ENCODE data around the gene MED13L.

The MED13L gene

DNA sequence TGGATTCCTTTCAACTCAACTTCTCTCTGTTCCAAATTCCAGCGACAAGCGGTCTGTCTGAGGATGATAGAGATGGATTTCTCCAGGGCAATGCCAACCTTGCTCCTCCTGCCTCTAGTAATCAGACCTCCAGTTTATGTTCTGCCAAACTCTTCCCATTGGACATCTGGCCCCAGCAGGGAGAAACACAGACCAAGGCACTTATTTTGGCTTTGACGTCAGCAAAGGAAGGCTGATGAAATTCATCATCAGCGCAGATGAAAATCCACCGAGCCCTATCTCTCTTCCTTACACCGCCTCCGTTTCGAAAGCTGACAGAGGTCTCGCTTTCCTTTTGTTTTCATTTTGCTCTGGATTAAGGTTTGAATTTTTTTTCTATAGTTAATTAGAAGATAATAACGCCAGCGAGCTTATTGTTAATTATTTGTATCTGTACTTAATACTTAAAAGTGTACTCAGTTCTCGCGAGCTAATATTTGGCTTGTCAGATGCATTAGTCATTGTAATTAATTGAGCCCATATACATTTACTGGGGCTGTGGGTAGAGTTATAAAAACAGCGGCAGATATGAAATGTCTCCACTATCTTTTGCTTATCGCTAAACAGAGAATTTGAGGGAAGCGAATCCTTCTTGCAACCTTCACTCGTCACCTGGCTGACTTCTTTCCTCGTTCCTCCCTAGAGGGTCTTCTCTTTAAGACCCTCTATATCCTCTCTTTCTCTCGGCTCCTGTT lies 35.9 kb upstream of the MED13L start:
- TF ChIP-seq, protein P1, sequence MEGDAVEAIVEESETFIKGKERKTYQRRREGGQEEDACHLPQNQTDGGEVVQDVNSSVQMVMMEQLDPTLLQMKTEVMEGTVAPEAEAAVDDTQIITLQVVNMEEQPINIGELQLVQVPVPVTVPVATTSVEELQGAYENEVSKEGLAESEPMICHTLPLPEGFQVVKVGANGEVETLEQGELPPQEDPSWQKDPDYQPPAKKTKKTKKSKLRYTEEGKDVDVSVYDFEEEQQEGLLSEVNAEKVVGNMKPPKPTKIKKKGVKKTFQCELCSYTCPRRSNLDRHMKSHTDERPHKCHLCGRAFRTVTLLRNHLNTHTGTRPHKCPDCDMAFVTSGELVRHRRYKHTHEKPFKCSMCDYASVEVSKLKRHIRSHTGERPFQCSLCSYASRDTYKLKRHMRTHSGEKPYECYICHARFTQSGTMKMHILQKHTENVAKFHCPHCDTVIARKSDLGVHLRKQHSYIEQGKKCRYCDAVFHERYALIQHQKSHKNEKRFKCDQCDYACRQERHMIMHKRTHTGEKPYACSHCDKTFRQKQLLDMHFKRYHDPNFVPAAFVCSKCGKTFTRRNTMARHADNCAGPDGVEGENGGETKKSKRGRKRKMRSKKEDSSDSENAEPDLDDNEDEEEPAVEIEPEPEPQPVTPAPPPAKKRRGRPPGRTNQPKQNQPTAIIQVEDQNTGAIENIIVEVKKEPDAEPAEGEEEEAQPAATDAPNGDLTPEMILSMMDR (IDR thresholded peaks at IDR 0.05; ENCODE audit: poor library complexity, severe bottlenecking), result no peak
- no peak for ATAC-seq (ENCODE audit: low read depth)
- Histone ChIP-seq H3K36me3 (ENCODE audit: low read depth) (no peaks in the 10 kb centered on the region), H3K4me1 (ENCODE audit: insufficient read depth, poor library complexity, severe bottlenecking) (peaks cover 3% of the 10 kb centered on the region), H3K9me3 (ENCODE audit: severe bottlenecking) (no peaks in the 10 kb centered on the region), H3K27ac (ENCODE audit: poor library complexity, severe bottlenecking) (no peak overlapping the region), H3K27me3 (ENCODE audit: insufficient read depth, poor library complexity, severe bottlenecking) (no peaks in the 10 kb centered on the region), H3K4me3 (ENCODE audit: severe bottlenecking) (no peak overlapping the region)
- DNase-seq (ENCODE audit: low spot score), result no peak

DNA sequence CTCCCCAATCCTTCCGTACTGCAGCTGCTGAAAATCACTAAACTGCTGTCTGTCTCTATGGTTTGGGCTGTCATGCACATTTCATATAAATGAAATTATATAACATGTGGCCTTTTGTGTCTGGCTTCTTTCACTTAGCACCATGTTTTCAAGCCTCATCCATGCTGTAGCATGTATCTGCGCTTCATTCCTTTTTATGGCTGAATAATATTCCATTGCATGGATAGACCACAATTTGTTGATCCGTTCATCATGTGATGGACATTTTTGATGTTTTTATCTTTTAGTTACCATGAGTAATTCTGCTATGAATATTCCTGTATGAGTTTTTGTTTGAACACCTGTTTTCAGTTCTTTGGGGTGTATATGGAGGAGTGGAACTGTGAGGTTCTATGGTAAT lies 32.6 kb upstream of the MED13L start:
- Histone ChIP-seq H3K9me3 (ENCODE audit: severe bottlenecking) (no peaks in the 10 kb centered on the region), H3K27ac (ENCODE audit: poor library complexity, severe bottlenecking) (no peak overlapping the region), H3K27me3 (ENCODE audit: insufficient read depth, poor library complexity, severe bottlenecking) (no peaks in the 10 kb centered on the region), H3K4me3 (ENCODE audit: severe bottlenecking) (no peak overlapping the region), H3K4me1 (ENCODE audit: insufficient read depth, poor library complexity, severe bottlenecking) (no peaks in the 10 kb centered on the region), H3K36me3 (ENCODE audit: low read depth) (no peaks in the 10 kb centered on the region)
- TF ChIP-seq, protein P1 (IDR thresholded peaks at IDR 0.05; ENCODE audit: poor library complexity, severe bottlenecking), result no peak
- DNase-seq (ENCODE audit: low spot score) (no peak), ATAC-seq (ENCODE audit: low read depth) (no peak)

DNA sequence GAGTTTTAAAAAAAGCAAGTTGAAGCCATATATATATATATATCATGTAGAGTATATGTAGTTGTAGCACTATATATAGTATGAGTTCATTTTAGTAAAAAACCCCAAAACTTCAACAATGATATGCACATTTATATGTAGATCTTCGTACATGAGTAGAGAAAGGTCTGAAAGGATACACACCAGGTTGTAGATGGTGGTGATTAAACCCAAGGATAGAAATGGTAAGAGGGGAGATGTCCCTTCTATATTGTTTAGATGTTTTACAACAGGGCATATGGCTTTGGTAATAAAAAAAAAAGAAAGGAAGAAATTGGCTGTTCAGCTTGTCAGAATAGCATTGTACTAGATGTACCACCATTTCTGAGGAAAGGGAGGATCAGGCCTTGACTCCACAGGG lies 31.9 kb upstream of the MED13L start:
- no peaks in the 10 kb centered on the region for H3K4me1 ChIP-seq (ENCODE audit: insufficient read depth, poor library complexity, severe bottlenecking)
- no peaks in the 10 kb centered on the region for H3K27me3 ChIP-seq (ENCODE audit: insufficient read depth, poor library complexity, severe bottlenecking)
- no peak overlapping the region for H3K4me3 ChIP-seq (ENCODE audit: severe bottlenecking)
- TF ChIP-seq, protein P1 (IDR thresholded peaks at IDR 0.05; ENCODE audit: poor library complexity, severe bottlenecking), result no peak
- no peaks in the 10 kb centered on the region for H3K36me3 ChIP-seq (ENCODE audit: low read depth)
- ATAC-seq (ENCODE audit: low read depth) (no peak), DNase-seq (ENCODE audit: low spot score) (no peak)
- H3K9me3 ChIP-seq (ENCODE audit: severe bottlenecking), result no peaks in the 10 kb centered on the region
- H3K27ac ChIP-seq (ENCODE audit: poor library complexity, severe bottlenecking), result no peak overlapping the region

DNA sequence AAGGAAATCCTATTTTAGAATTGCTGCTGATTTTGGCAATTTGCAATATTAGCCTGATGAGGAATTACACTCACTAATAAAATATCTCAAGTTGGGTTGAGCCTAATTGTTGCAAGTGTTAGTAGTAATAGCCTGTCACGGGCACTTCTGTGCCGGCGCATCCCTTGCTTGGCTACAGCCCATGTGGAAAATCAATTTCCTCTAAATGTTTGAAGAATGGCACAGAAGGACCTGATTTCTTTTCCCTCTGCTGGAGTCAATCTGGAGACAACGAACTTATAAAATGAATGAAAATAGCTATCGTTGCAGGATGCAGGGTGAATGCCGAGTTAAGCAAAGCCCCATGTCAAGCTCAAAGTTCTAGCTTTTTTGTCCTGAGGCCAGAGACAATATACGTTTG lies 31.2 kb upstream of the MED13L start:
- no peak for DNase-seq (ENCODE audit: low spot score)
- TF ChIP-seq, protein P1 (IDR thresholded peaks at IDR 0.05; ENCODE audit: poor library complexity, severe bottlenecking), result no peak

DNA sequence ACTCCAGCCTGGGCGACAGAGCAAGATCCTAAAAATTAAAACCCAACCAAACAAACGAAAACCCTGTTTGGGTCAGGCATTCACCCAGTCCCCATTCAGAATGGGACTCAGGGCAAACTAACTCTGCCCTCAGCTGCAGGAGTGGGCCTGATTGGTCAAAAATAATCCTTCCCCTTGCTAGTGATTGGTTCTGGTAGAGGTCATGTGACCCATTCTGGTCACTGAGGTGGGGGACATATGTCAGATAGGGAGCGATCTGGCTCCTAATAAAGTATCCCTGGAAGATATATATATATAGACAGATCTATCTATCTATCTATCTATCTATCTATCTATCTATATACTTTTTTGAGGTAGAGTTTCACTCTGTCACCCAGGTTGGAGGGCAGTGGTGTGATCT lies 29.5 kb upstream of the MED13L start:
- DNase-seq (ENCODE audit: low spot score) (no peak), ATAC-seq (ENCODE audit: low read depth) (no peak)
- no peak overlapping the region for H3K4me3 ChIP-seq (ENCODE audit: severe bottlenecking)
- H3K9me3 ChIP-seq (ENCODE audit: severe bottlenecking), result no peaks in the 10 kb centered on the region
- no peaks in the 10 kb centered on the region for H3K4me1 ChIP-seq (ENCODE audit: insufficient read depth, poor library complexity, severe bottlenecking)
- H3K36me3 ChIP-seq (ENCODE audit: low read depth), result no peaks in the 10 kb centered on the region
- no peaks in the 10 kb centered on the region for H3K27me3 ChIP-seq (ENCODE audit: insufficient read depth, poor library complexity, severe bottlenecking)
- TF ChIP-seq, protein P1 (IDR thresholded peaks at IDR 0.05; ENCODE audit: poor library complexity, severe bottlenecking), result no peak
- no peak overlapping the region for H3K27ac ChIP-seq (ENCODE audit: poor library complexity, severe bottlenecking)

More for the DNA sequence above, 31.2 kb upstream of the MED13L start:
- H3K27ac ChIP-seq (ENCODE audit: poor library complexity, severe bottlenecking), result no peak overlapping the region
- H3K27me3 ChIP-seq (ENCODE audit: insufficient read depth, poor library complexity, severe bottlenecking), result no peaks in the 10 kb centered on the region
- no peaks in the 10 kb centered on the region for H3K4me1 ChIP-seq (ENCODE audit: insufficient read depth, poor library complexity, severe bottlenecking)
- H3K4me3 ChIP-seq (ENCODE audit: severe bottlenecking), result no peak overlapping the region
- no peak for ATAC-seq (ENCODE audit: low read depth)
- no peaks in the 10 kb centered on the region for H3K9me3 ChIP-seq (ENCODE audit: severe bottlenecking)
- H3K36me3 ChIP-seq (ENCODE audit: low read depth), result no peaks in the 10 kb centered on the region
